Progenitor cell of endocrine pancreas (in vitro differentiated cells): ENCODE data around the gene SYNGR1. TPM values are rescaled to one million over a fixed set of nuclear protein-coding genes. Genes with fewer than 3 reads are reported as not detected.
A peak's percentile ranks its signal among the peaks of the same experiment; 100 is the strongest.

Experiments
- DNase-seq: peaks from one replicate; pipeline ENCODE4 v3.0.0; 2021; ENCODE audit warnings: low spot score; ENCODE audit not compliant: unreplicated experiment
- H3K27ac Mint-ChIP-seq: 2 replicates; pipeline ENCODE4 v1.8.0; 2021; ENCODE audit warnings: mild to moderate bottlenecking, moderate library complexity, mixed read lengths
- H3K27me3 Mint-ChIP-seq: 2 replicates; pipeline ENCODE4 v1.8.0; 2021; ENCODE audit warnings: mixed read lengths
- H3K36me3 Mint-ChIP-seq: 2 replicates; pipeline ENCODE4 v1.8.0; 2022; ENCODE audit warnings: mixed read lengths; ENCODE audit not compliant: insufficient read depth
- H3K4me1 Mint-ChIP-seq: 2 replicates; pipeline ENCODE4 v1.8.0; 2021; ENCODE audit warnings: low read depth, mixed read lengths
- H3K4me3 Mint-ChIP-seq: 2 replicates; pipeline ENCODE4 v1.8.0; 2021; ENCODE audit warnings: low read depth, mild to moderate bottlenecking, moderate library complexity, mixed read lengths
- H3K9me3 Mint-ChIP-seq: 2 replicates; pipeline ENCODE4 v1.8.0; 2021; ENCODE audit warnings: low read depth, mixed read lengths
- total RNA-seq: library from RNA; stranded (reverse); gene quantifications from 2 replicates; pipeline ENCODE4 v1.2.1, GENCODE V29; 2021
- TF ChIP-seq, protein P1 (sequence below): fragments of 200-600 bp; sonication (generic); IDR thresholded peaks from one replicate; pipeline ENCODE4 v1.5.0; 2021; ENCODE audit warnings: antibody characterized with exemption, mild to moderate bottlenecking; ENCODE audit not compliant: unreplicated experiment

SYNGR1 gene
- total RNA-seq, 1 donor from 2014 or later = 36.8 TPM

DNA sequence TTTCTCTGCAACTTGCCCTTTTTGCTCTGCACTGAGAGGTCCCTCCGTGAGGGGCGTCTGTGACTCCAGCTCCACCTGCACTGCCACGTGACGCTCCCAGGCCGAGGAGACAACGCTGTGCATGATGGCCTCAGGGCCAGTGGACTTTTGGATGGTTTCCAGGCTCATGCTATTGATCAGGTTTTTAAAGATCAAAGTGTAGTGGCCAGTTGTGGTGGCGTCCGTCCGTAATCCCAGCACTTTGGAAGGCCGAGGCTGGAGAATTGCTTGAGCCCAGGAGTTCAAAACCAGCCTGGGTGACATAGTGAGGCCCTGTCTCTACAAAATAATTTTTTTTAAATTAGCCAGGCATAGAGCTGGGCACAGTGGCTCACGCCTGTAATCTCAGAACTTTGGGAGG, 46.4 kb upstream of the SYNGR1 start:
- H3K27me3 Mint-ChIP-seq = peaks cover 10% of the 10 kb centered on the region
- no peak overlapping the region for H3K4me3 Mint-ChIP-seq
- DNase-seq = no peak
- H3K36me3 Mint-ChIP-seq = no peaks in the 10 kb centered on the region
- peaks cover 10% of the 10 kb centered on the region for H3K4me1 Mint-ChIP-seq
- no peak overlapping the region for H3K27ac Mint-ChIP-seq
- H3K9me3 Mint-ChIP-seq = no peaks in the 10 kb centered on the region
- TF ChIP-seq, protein P1, sequence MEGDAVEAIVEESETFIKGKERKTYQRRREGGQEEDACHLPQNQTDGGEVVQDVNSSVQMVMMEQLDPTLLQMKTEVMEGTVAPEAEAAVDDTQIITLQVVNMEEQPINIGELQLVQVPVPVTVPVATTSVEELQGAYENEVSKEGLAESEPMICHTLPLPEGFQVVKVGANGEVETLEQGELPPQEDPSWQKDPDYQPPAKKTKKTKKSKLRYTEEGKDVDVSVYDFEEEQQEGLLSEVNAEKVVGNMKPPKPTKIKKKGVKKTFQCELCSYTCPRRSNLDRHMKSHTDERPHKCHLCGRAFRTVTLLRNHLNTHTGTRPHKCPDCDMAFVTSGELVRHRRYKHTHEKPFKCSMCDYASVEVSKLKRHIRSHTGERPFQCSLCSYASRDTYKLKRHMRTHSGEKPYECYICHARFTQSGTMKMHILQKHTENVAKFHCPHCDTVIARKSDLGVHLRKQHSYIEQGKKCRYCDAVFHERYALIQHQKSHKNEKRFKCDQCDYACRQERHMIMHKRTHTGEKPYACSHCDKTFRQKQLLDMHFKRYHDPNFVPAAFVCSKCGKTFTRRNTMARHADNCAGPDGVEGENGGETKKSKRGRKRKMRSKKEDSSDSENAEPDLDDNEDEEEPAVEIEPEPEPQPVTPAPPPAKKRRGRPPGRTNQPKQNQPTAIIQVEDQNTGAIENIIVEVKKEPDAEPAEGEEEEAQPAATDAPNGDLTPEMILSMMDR = no peak

DNA sequence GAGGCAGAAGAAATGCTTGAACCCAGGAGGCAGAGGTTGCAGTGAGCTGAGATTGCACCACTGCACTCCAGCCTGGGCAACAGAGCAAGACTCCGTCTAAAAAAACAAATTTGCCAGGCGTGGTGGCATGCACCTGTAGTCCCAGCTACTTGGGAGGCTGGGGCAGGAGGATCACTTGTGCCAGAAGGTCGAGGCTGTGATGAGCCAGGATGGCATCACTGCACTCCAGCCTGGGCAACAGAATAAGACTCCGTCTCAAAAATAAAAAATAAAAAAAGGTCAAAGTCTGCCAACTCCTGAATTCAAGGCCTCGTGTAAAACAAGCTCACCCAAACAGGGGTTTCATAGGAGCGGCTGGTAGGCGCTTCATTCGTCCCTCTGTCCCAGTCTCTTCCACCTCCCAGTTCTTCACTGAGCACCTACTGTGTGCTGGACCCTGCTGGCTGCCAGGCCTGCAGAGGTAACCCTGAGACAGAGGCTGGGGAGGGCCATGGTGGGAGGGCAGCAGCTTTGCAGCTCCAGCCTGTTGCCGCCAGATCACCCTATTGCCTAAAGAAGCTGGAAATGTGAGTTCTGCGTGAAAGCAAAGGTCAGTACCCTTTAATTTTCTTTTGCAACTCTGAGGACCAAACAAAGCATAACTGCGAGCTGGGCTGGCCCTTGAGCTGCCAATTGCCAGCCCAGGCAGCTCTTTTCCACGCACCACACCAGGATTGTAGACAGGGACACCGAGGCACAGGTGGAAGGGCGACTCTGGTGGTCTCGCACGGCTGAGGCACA, 45.7 kb upstream of the SYNGR1 start:
- no peaks in the 10 kb centered on the region for H3K9me3 Mint-ChIP-seq
- DNase-seq = no peak
- H3K36me3 Mint-ChIP-seq = no peaks in the 10 kb centered on the region
- TF ChIP-seq, protein P1 = no peak
- no peak overlapping the region for H3K27ac Mint-ChIP-seq
- no peak overlapping the region for H3K4me3 Mint-ChIP-seq
- H3K27me3 Mint-ChIP-seq = peaks cover 10% of the 10 kb centered on the region
- H3K4me1 Mint-ChIP-seq = peaks cover 10% of the 10 kb centered on the region

DNA sequence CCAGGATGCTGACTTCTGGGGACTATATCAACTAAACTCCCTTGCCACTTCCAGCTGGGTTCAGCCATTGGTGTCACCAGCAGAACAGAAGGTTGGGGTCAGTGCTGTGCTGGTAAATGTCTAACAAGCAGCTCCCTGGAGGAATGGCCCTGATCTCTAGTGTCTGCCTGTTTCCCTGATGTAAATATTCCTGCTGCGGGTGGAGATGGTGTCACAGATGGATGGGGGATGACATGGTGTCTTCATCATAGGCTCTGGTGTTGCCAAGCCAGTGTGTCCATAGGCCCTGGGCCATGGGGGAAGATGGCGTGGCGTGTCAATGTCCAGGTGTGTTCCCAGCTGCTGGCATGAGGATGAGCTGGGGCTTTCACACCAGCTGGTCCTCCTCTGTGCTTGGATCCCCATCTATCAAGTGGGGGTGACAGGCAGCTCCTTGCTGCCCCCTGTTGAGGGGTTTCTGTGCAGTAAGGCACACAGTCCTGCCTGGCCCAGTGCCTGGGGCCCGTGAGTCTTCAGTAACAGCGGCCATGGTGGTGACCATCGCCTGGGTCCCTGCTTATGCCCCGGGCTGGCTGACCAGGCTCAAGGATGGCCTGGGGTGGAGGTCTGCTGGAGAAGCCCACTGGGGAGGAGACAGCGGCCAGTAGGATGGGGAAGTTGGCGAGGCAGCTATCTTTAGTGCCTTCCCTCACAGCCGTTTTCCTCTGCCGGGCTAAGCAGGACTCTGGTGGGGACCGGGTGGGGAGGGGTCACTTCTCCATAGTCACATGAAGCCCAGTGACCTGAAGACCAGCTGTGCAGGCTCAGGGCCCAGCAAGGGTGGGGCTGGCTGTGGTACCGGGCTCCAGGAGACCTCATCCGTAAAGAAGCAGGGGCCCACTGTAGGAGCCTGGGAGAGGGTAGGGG, 43.1 kb upstream of the SYNGR1 start:
- peak overlapping the region; percentile 32 for H3K27ac Mint-ChIP-seq
- DNase-seq = no peak
- H3K36me3 Mint-ChIP-seq = peaks cover 4% of the 10 kb centered on the region
- no peaks in the 10 kb centered on the region for H3K27me3 Mint-ChIP-seq
- H3K4me1 Mint-ChIP-seq = no peaks in the 10 kb centered on the region
- no peaks in the 10 kb centered on the region for H3K9me3 Mint-ChIP-seq
- H3K4me3 Mint-ChIP-seq = no peak overlapping the region
- TF ChIP-seq, protein P1 = peak; percentile 51

DNA sequence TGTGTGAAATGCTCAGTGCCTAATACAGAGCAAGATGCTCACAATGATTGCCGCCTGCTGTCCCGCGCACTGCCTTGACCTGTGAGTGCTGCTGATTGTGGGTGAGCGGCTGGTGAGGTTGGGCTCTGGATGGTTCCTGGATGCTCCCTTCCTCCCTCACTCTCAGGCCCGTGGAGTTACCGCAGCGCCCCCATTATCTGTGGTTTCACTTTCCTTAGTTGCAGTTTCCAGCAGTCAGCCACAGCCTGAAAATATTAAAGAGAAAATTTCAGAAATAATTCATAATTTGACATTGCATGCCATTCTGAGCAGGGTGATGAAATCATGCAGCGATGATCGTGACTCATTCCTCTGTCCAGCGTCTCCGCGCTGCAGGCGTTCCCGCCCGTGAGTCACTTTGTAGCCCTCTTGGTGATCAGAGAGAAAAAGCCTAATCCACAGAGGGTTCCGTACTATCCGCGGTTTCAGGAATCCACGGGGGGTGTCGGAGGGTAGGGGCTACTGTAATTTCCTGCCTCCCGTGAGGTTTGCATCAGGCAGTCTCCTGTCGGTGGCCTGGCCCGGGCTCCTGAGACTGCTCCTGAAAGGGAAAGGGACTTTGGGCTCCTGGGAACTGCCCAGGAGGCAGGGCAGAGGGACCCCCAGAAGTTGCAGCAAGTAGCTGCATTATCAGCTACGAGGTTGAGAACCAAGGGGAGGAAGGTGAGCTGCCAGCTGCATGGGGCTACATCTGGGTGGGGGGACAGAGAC, 41.0 kb upstream of the SYNGR1 start:
- Mint-ChIP-seq H3K27me3 (no peaks in the 10 kb centered on the region), H3K36me3 (peaks cover 18% of the 10 kb centered on the region)
- no peak for DNase-seq

More for the DNA sequence above, 41.0 kb upstream of the SYNGR1 start:
- H3K4me3 Mint-ChIP-seq = no peak overlapping the region
- no peak overlapping the region for H3K27ac Mint-ChIP-seq
- H3K4me1 Mint-ChIP-seq = peaks cover 2% of the 10 kb centered on the region
- TF ChIP-seq, protein P1 = no peak
- no peaks in the 10 kb centered on the region for H3K9me3 Mint-ChIP-seq
